ENCODE results near the gene EFCAB14. TPM values are rescaled to one million over a fixed set of nuclear protein-coding genes. Genes with fewer than 3 reads are reported as not detected.
"Not testable (repeated sequence)": the region's sequence is repeated elsewhere in the genome, so short reads cannot be mapped to it uniquely, and the experiment has no call there.

EFCAB14 gene
- total RNA-seq, 1 donor from 2014 or later, result 59.0 TPM

- Histone ChIP-seq H3K27me3 (ENCODE audit: low read depth) (peaks cover 37% of the 10 kb centered on the region), H3K27ac (replicated peaks) (peak overlapping the region; percentile 76), H3K36me3 (no peaks in the 10 kb centered on the region), H3K4me3 (no peak overlapping the region), H3K4me1 (peaks cover 18% of the 10 kb centered on the region), H3K9me3 (replicated peaks) (no peaks in the 10 kb centered on the region)
- peak; percentile 58 for DNase-seq
- intact Hi-C loops (cut with micrococcal nuclease), result loop anchor here (10.0 kb wide), 1 partner anchor 245 kb away; no protein-coding TSS in a partner anchor
- TF ChIP-seq CTCF (IDR thresholded peaks at IDR 0.05; ENCODE audit: borderline replicate concordance), result no peak
Measured at GRCh38 chr1:46749921-46750404, 31.0 kb upstream of the EFCAB14 start.

- DNase-seq, result no peak
- Histone ChIP-seq H3K9me3 (replicated peaks) (no peaks in the 10 kb centered on the region), H3K27me3 (ENCODE audit: low read depth) (peaks cover 41% of the 10 kb centered on the region), H3K27ac (replicated peaks) (peak overlapping the region; percentile 76), H3K4me3 (no peak overlapping the region), H3K4me1 (peaks cover 18% of the 10 kb centered on the region), H3K36me3 (no peaks in the 10 kb centered on the region)
- no peak for TF ChIP-seq CTCF (IDR thresholded peaks at IDR 0.05; ENCODE audit: borderline replicate concordance)
- intact Hi-C loops (cut with micrococcal nuclease), result loop anchor here (10.0 kb wide), 1 partner anchor 245 kb away; no protein-coding TSS in a partner anchor
Measured at GRCh38 chr1:46749404-46749803, 30.5 kb upstream of the EFCAB14 start.

- Histone ChIP-seq H3K27ac (replicated peaks) (no peak overlapping the region), H3K9me3 (replicated peaks) (no peaks in the 10 kb centered on the region), H3K27me3 (ENCODE audit: low read depth) (peaks cover 45% of the 10 kb centered on the region), H3K36me3 (no peaks in the 10 kb centered on the region), H3K4me1 (peaks cover 18% of the 10 kb centered on the region), H3K4me3 (no peak overlapping the region)
- no peak for DNase-seq
- intact Hi-C loops (cut with micrococcal nuclease), result loop anchor here (10.0 kb wide), 1 partner anchor 247 kb away; no protein-coding TSS in a partner anchor
- TF ChIP-seq CTCF (IDR thresholded peaks at IDR 0.05; ENCODE audit: borderline replicate concordance), result peak; percentile 88
Measured at GRCh38 chr1:46747683-46748288, 28.9 kb upstream of the EFCAB14 start.

GRCh38 chr1:46742069-46742468 is 23.2 kb upstream of the EFCAB14 start:
- Histone ChIP-seq H3K4me3 (no peak overlapping the region), H3K9me3 (replicated peaks) (no peaks in the 10 kb centered on the region), H3K27me3 (ENCODE audit: low read depth) (peaks cover 48% of the 10 kb centered on the region), H3K36me3 (no peaks in the 10 kb centered on the region), H3K4me1 (no peaks in the 10 kb centered on the region), H3K27ac (replicated peaks) (no peak overlapping the region)
- TF ChIP-seq CTCF (IDR thresholded peaks at IDR 0.05; ENCODE audit: borderline replicate concordance), result no peak
- intact Hi-C loops (cut with micrococcal nuclease), result loop anchor here (10.0 kb wide), 1 partner anchor 253 kb away; no protein-coding TSS in a partner anchor
- no peak for DNase-seq

- intact Hi-C loops (cut with micrococcal nuclease), result no loop called here
- TF ChIP-seq CTCF (IDR thresholded peaks at IDR 0.05; ENCODE audit: borderline replicate concordance), result peak; percentile 32
- no peak overlapping the region for H3K27ac ChIP-seq (replicated peaks)
- H3K4me1 ChIP-seq, result no peaks in the 10 kb centered on the region
- peaks cover 6% of the 10 kb centered on the region for H3K27me3 ChIP-seq (ENCODE audit: low read depth)
- no peak overlapping the region for H3K4me3 ChIP-seq
- H3K9me3 ChIP-seq (replicated peaks), result peaks cover 23% of the 10 kb centered on the region
- H3K36me3 ChIP-seq, result no peaks in the 10 kb centered on the region
- no peak for DNase-seq
Measured at GRCh38 chr1:46735708-46736324, 16.9 kb upstream of the EFCAB14 start.

GRCh38 chr1:46728327-46728873 is 9.5 kb upstream of the EFCAB14 start:
- peaks cover 15% of the 10 kb centered on the region for H3K9me3 ChIP-seq (replicated peaks)
- H3K4me3 ChIP-seq; H3K27ac ChIP-seq (replicated peaks); H3K36me3 ChIP-seq; DNase-seq: not testable (repeated sequence)
- peaks cover 35% of the 10 kb centered on the region for H3K27me3 ChIP-seq (ENCODE audit: low read depth)
- intact Hi-C loops (cut with micrococcal nuclease), result loop anchor here (10.0 kb wide), 1 partner anchor 194 kb away; a partner anchor contains a TSS
- H3K4me1 ChIP-seq, result peaks cover 16% of the 10 kb centered on the region
